GM04503 (cell line): Measurements from ENCODE around the gene DUSP19.
"Not testable (repeated sequence)": the region's sequence is repeated elsewhere in the genome, so short reads cannot be mapped to it uniquely, and the experiment has no call there.

Source experiments
- DNase-seq: peaks from one replicate; pipeline ENCODE4 v3.0.0-alpha.2; 2012; ENCODE audit warnings: low read depth

DUSP19 gene

GRCh38 chr2:183078464-183079138 is at the start of gene DUSP19:
Gene DUSP19, plus strand, starts transcription at chr2:183078747. Its CDS starts 187 bp downstream, at chr2:183078934.
- peak; percentile 59 for DNase-seq

GRCh38 chr2:183029219-183029618 is 49.3 kb upstream of the DUSP19 start:
- no peak for DNase-seq

- no peak for DNase-seq
These were observed 46.4 kb upstream of the DUSP19 start for GRCh38 chr2:183031911-183032794.

- DNase-seq = no peak
These were observed 44.6 kb upstream of the DUSP19 start for GRCh38 chr2:183033951-183034350.

- DNase-seq = no peak
These were observed 43.7 kb upstream of the DUSP19 start for GRCh38 chr2:183034806-183035205.

- DNase-seq = peak; percentile 41
These were observed 43.1 kb upstream of the DUSP19 start for GRCh38 chr2:183035298-183035953.

- no peak for DNase-seq
These were observed 42.4 kb upstream of the DUSP19 start for GRCh38 chr2:183035954-183036669.

- peak; percentile 21 for DNase-seq
These were observed 41.4 kb upstream of the DUSP19 start for GRCh38 chr2:183037074-183037552.

- DNase-seq = no peak
These were observed 40.8 kb upstream of the DUSP19 start for GRCh38 chr2:183037553-183038340.

- peak; percentile 27 for DNase-seq
These were observed 39.9 kb upstream of the DUSP19 start, which contains the start of gene NCKAP1 for GRCh38 chr2:183038341-183039300. Gene NCKAP1, minus strand, starts transcription at chr2:183038457. Its CDS starts 358 bp downstream, at chr2:183038099.

GRCh38 chr2:183040604-183041003 is 37.9 kb upstream of the DUSP19 start:
- DNase-seq = no peak

- DNase-seq = not testable (repeated sequence)
These were observed 35.0 kb upstream of the DUSP19 start for GRCh38 chr2:183043580-183043979.

- not testable (repeated sequence) for DNase-seq
These were observed 30.9 kb upstream of the DUSP19 start for GRCh38 chr2:183047486-183048125.

GRCh38 chr2:183049420-183049819 is 29.1 kb upstream of the DUSP19 start:
- DNase-seq = no peak

GRCh38 chr2:183057333-183057985 is 21.1 kb upstream of the DUSP19 start:
- DNase-seq = no peak

GRCh38 chr2:183059561-183059960 is 19.0 kb upstream of the DUSP19 start:
- DNase-seq = peak; percentile 56

GRCh38 chr2:183060571-183061231 is 17.8 kb upstream of the DUSP19 start:
- no peak for DNase-seq

- no peak for DNase-seq
These were observed 15.5 kb upstream of the DUSP19 start for GRCh38 chr2:183063083-183063482.
